ENCODE results near the gene WWC2. TPM values are rescaled to one million over a fixed set of nuclear protein-coding genes. Genes with fewer than 3 reads are reported as not detected.
"Not testable (repeated sequence)": the region's sequence is repeated elsewhere in the genome, so short reads cannot be mapped to it uniquely, and the experiment has no call there.

Gene WWC2
- total RNA-seq, 1 experiment from 2014 or later = 15.9 TPM

- in situ Hi-C loops (cut with HindIII; ENCODE audit: low sequenced_read_pairs) = no loop called here
- no peak for DNase-seq (ENCODE audit: low spot score)
These were observed 33.8 kb downstream of the WWC2 start for GRCh38 chr4:183132865-183133264.

- in situ Hi-C loops (cut with HindIII; ENCODE audit: low sequenced_read_pairs) = no loop called here
- DNase-seq (ENCODE audit: low spot score) = no peak
These were observed 37.8 kb downstream of the WWC2 start for GRCh38 chr4:183136855-183137254.

GRCh38 chr4:183139058-183139750 is 40.1 kb downstream of the WWC2 start:
- in situ Hi-C loops (cut with HindIII; ENCODE audit: low sequenced_read_pairs) = no loop called here
- no peak for DNase-seq (ENCODE audit: low spot score)

- in situ Hi-C loops (cut with HindIII; ENCODE audit: low sequenced_read_pairs) = no loop called here
- no peak for DNase-seq (ENCODE audit: low spot score)
These were observed 41.0 kb downstream of the WWC2 start for GRCh38 chr4:183139972-183140570.

- no peak for DNase-seq (ENCODE audit: low spot score)
- in situ Hi-C loops (cut with HindIII; ENCODE audit: low sequenced_read_pairs) = no loop called here
These were observed 41.9 kb downstream of the WWC2 start for GRCh38 chr4:183140911-183141320.

GRCh38 chr4:183141997-183142396 is 42.9 kb downstream of the WWC2 start:
- no peak for DNase-seq (ENCODE audit: low spot score)
- in situ Hi-C loops (cut with HindIII; ENCODE audit: low sequenced_read_pairs) = no loop called here

GRCh38 chr4:183142571-183143550 is 43.8 kb downstream of the WWC2 start:
- in situ Hi-C loops (cut with HindIII; ENCODE audit: low sequenced_read_pairs) = no loop called here
- no peak for DNase-seq (ENCODE audit: low spot score)

GRCh38 chr4:183144787-183145186 is 45.7 kb downstream of the WWC2 start:
- in situ Hi-C loops (cut with HindIII; ENCODE audit: low sequenced_read_pairs) = no loop called here
- no peak for DNase-seq (ENCODE audit: low spot score)

GRCh38 chr4:183145773-183146172 is 46.7 kb downstream of the WWC2 start:
- in situ Hi-C loops (cut with HindIII; ENCODE audit: low sequenced_read_pairs) = no loop called here
- DNase-seq (ENCODE audit: low spot score) = no peak

- in situ Hi-C loops (cut with HindIII; ENCODE audit: low sequenced_read_pairs) = no loop called here
- DNase-seq (ENCODE audit: low spot score) = no peak
These were observed 47.4 kb downstream of the WWC2 start for GRCh38 chr4:183146478-183146877.

- in situ Hi-C loops (cut with HindIII; ENCODE audit: low sequenced_read_pairs) = no loop called here
- no peak for DNase-seq (ENCODE audit: low spot score)
These were observed 48.1 kb downstream of the WWC2 start for GRCh38 chr4:183147196-183147595.

GRCh38 chr4:183147983-183148382 is 48.9 kb downstream of the WWC2 start:
- in situ Hi-C loops (cut with HindIII; ENCODE audit: low sequenced_read_pairs) = no loop called here
- no peak for DNase-seq (ENCODE audit: low spot score)

GRCh38 chr4:183149616-183150539 is 50.8 kb downstream of the WWC2 start:
- in situ Hi-C loops (cut with HindIII; ENCODE audit: low sequenced_read_pairs) = no loop called here

GRCh38 chr4:183150664-183151063 is 51.6 kb downstream of the WWC2 start:
- in situ Hi-C loops (cut with HindIII; ENCODE audit: low sequenced_read_pairs); DNase-seq (ENCODE audit: low spot score): not testable (repeated sequence)

More at GRCh38 chr4:183149616-183150539, 50.8 kb downstream of the WWC2 start:
- DNase-seq (ENCODE audit: low spot score) = no peak

GRCh38 chr4:183152232-183152631 is 53.2 kb downstream of the WWC2 start:
- in situ Hi-C loops (cut with HindIII; ENCODE audit: low sequenced_read_pairs); DNase-seq (ENCODE audit: low spot score): not testable (repeated sequence)

GRCh38 chr4:183153190-183153916 is 54.3 kb downstream of the WWC2 start:
- no peak for DNase-seq (ENCODE audit: low spot score)
- in situ Hi-C loops (cut with HindIII; ENCODE audit: low sequenced_read_pairs) = no loop called here

GRCh38 chr4:183154701-183155391 is 55.8 kb downstream of the WWC2 start:
- DNase-seq (ENCODE audit: low spot score) = no peak
- in situ Hi-C loops (cut with HindIII; ENCODE audit: low sequenced_read_pairs) = no loop called here
